Activated CD4-positive, alpha-beta T cell treated with anti-CD3 and anti-CD28 coated beads for 36 hours (primary cell): ENCODE data around the gene HRCT1. TPM values are rescaled to one million over a fixed set of nuclear protein-coding genes. Genes with fewer than 3 reads are reported as not detected.

Source experiments
- ATAC-seq: fragments of 200-7000 bp; cut with Tn5 transposase; one replicate; pipeline ENCODE4 v1.10.0; 2021; ENCODE audit warnings: mild to moderate bottlenecking, moderate library complexity
- CTCF ChIA-PET: fragments of 350-600 bp; sonication (Branson Sonifier 250); formaldehyde crosslinking; loops from one replicate; lab custom pipeline; 2021; ENCODE audit warnings: antibody characterized with exemption; lab: Charles Lee
- POLR2A ChIA-PET: fragments of 350-600 bp; sonication (Branson Sonifier 250); formaldehyde crosslinking; loops from one replicate; lab custom pipeline; 2021; ENCODE audit warnings: antibody characterized with exemption, inconsistent platforms; lab: Charles Lee
- DNase-seq: peaks from one replicate; pipeline ENCODE4 v3.0.0-alpha.2; 2020
- H3K27ac Mint-ChIP-seq: one replicate; pipeline ENCODE4 v1.8.0; 2021; ENCODE audit warnings: mixed read lengths
- H3K27me3 Mint-ChIP-seq: one replicate; pipeline ENCODE4 v1.8.0; 2021; ENCODE audit warnings: mixed read lengths
- H3K36me3 Mint-ChIP-seq: one replicate; pipeline ENCODE4 v1.8.0; 2021; ENCODE audit warnings: low read depth, mixed read lengths
- H3K4me1 Mint-ChIP-seq: one replicate; pipeline ENCODE4 v1.8.0; 2021; ENCODE audit warnings: mixed read lengths
- H3K4me3 Mint-ChIP-seq: one replicate; pipeline ENCODE4 v1.8.0; 2021; ENCODE audit warnings: mild to moderate bottlenecking, moderate library complexity, mixed read lengths
- H3K9me3 Mint-ChIP-seq: one replicate; pipeline ENCODE4 v1.8.0; 2021; ENCODE audit warnings: low read depth, mixed read lengths
- intact Hi-C, 2 experiments: fragments of 100-400 bp; cut with DNase I in 1 of 2; cut with micrococcal nuclease in 1 of 2; formaldehyde crosslinking; loops; one replicate each; pipeline versions ENCODE4 v1.14.2 to v1.15.1; 2022 to 2024; cut with DNase I, micrococcal nuclease
- total RNA-seq, 2 experiments: library from RNA; stranded (reverse); gene quantifications; one replicate each; pipeline ENCODE4 v1.2.3, GENCODE V29; 2021

HRCT1 gene
- total RNA-seq, 2 experiments from 2014 or later, result not detected

DNA sequence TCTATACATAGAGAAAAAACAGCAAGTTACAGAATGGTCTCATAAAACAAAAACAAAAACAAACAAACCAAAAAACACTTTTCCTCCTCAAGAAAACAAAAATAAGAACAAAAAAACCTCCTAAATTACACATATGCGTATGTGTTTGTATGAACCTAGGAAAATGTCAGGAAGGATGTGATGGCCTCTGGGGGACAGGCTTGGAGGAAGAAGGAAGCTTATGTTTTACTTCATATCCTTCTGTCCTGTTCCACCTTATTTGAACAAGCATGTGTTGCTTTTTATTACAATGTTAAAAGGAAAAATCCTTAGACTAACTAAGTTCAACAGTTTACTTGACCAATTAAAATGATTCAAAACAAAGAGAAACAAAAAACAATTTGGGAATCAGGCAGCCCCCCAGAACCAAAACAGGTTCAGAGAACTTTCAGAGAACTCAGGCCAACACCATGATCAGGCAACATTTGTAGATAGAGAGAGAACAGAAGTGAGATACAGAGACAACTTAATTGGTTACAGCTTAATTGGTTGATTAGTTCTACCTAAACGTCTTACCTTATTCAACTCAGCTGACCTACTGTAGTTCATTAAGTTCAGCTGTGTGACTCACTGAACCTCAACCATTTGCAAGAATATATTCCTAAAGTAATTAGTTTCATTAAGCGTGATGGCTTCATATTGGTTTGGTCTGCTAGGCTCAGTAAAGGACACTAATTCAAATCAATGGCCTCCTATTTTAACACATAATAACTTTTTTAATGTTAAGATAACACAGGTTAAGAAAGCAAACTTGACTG lies 13.4 kb downstream of the HRCT1 start:
- POLR2A ChIA-PET, result no interaction called here
- Mint-ChIP-seq H3K27me3 (no peaks in the 10 kb centered on the region), H3K36me3 (no peaks in the 10 kb centered on the region), H3K9me3 (no peaks in the 10 kb centered on the region), H3K4me1 (peaks cover 22% of the 10 kb centered on the region), H3K27ac (no peak overlapping the region), H3K4me3 (no peak overlapping the region)
- DNase-seq, result no peak
- CTCF ChIA-PET, result interaction anchor here (0.7 to 4.0 kb wide), 5 partner anchors 8 to 37 kb away, joined by 3 to 15 read pairs (median 5); no protein-coding TSS in a partner anchor
- intact Hi-C loops, result no loop called here
- ATAC-seq, result no peak

DNA sequence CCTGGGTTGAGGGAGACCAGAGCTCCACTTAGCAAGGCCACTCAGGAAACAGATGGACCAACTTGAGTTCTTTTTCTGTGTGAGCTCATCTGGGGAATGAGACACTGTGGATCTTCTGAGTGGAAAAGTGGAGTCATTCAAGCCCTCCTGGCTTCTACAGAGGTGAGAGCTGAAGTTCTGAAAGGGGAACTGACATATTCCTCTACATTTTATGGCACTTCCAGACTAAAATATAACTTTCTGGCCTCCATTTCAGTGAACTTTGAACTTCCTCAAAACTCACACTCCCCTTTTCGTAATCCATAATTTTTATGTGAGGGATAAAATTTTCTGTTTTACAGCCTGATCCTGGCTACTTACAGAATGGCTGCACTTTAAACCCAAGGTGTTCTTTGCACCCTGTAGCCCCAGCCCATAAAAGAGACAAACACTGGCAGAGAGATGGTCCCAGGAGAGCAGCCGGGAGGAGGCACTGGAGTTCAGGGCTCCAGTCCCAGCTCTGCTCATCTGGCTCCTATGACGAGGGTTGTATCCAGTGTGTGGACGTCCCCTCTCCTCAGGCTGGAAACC lies 14.1 kb downstream of the HRCT1 start:
- DNase-seq, result no peak
- H3K9me3 Mint-ChIP-seq, result no peaks in the 10 kb centered on the region
- peaks cover 27% of the 10 kb centered on the region for H3K4me1 Mint-ChIP-seq
- no peaks in the 10 kb centered on the region for H3K36me3 Mint-ChIP-seq
- POLR2A ChIA-PET, result interaction anchor here (0.6 kb wide), 1 partner anchor 198 kb away, joined by 6 read pairs; no protein-coding TSS in a partner anchor
- intact Hi-C loops, result no loop called here
- H3K4me3 Mint-ChIP-seq, result no peak overlapping the region
- no peaks in the 10 kb centered on the region for H3K27me3 Mint-ChIP-seq
- ATAC-seq, result no peak
- no peak overlapping the region for H3K27ac Mint-ChIP-seq
- CTCF ChIA-PET, result interaction anchor here (0.7 to 4.0 kb wide), 7 partner anchors 9 to 130 kb away, joined by 3 to 15 read pairs (median 3); no protein-coding TSS in a partner anchor

DNA sequence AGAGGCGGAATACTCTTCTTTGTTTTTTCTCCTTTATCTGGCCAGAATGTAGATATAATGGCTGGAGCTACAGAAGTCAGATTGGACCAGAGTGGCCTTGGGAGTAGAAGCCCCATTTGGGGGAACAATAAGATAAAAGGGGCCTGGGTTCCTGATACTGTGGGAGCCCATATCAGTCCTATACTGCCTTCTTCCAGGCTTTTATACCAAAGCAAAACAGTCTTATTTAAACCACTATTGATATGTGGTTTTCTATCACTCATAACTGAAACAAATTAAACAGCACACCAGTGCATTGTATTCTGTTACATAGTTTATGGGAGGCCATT lies 17.6 kb downstream of the HRCT1 start:
- CTCF ChIA-PET, result interaction anchor here (1.2 to 1.3 kb wide), 3 partner anchors 12 to 100 kb away, joined by 3 to 4 read pairs (median 3); no protein-coding TSS in a partner anchor
- intact Hi-C loops, result no loop called here
- POLR2A ChIA-PET, result no interaction called here
- Mint-ChIP-seq H3K4me3 (no peak overlapping the region), H3K27ac (no peak overlapping the region), H3K4me1 (peaks cover 25% of the 10 kb centered on the region), H3K27me3 (no peaks in the 10 kb centered on the region), H3K9me3 (no peaks in the 10 kb centered on the region), H3K36me3 (no peaks in the 10 kb centered on the region)
- DNase-seq (no peak), ATAC-seq (no peak)

DNA sequence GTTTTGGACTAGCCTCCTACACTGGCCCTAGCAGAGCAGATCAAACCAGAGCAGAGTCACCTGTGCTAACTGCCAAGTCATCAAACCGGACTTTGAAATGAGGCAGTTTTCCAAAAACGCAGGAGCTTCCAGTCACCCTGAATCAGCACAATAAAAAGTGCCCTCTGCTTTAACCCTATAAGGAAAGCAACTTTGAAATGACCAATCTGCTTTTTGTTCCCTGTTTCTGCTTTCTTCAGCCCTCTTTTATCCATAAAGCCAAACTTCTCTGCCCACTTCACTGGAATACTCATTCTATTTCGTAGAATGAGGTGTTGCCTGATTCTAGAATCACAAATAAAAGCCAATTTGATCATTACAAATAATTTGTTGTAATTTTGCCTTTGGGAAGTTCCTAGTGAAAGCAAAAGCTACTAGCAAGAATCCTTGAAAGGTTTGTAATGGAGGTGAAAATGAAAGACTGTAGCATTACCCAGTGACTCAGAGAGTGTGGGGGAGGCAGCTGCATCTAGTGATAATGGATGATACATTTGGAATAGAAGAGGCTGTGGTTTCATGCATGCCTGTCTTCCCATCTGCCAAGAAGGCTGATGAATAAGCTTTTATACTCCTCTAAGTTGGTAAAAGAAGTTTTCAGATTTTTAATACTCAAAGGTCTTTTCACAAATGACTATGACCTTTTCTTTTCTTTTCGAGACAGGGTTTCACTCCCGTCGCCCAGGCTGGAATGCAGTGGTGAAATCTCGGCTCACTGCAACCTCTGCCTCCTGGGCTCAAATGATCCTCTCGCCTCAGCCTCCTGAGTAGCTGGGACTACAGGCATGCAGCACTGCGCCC lies 18.1 kb downstream of the HRCT1 start:
- intact Hi-C loops, result loop anchor here (1.0 to 2.0 kb wide), 3 partner anchors 8 to 76 kb away; no protein-coding TSS in a partner anchor
- Mint-ChIP-seq H3K27ac (peak overlapping the region; percentile 53), H3K36me3 (no peaks in the 10 kb centered on the region), H3K4me1 (peaks cover 25% of the 10 kb centered on the region), H3K4me3 (no peak overlapping the region), H3K27me3 (no peaks in the 10 kb centered on the region), H3K9me3 (no peaks in the 10 kb centered on the region)
- peak; percentile 72 for DNase-seq
- CTCF ChIA-PET, result interaction anchor here (0.6 to 3.0 kb wide), 9 partner anchors 11 to 112 kb away, joined by 3 to 14 read pairs (median 3); partner anchors contain the start of gene SPAG8
- ATAC-seq, result peak; percentile 97
- POLR2A ChIA-PET, result interaction anchor here (0.7 kb wide), 2 partner anchors 12 to 243 kb away, joined by 3 to 4 read pairs; no protein-coding TSS in a partner anchor

DNA sequence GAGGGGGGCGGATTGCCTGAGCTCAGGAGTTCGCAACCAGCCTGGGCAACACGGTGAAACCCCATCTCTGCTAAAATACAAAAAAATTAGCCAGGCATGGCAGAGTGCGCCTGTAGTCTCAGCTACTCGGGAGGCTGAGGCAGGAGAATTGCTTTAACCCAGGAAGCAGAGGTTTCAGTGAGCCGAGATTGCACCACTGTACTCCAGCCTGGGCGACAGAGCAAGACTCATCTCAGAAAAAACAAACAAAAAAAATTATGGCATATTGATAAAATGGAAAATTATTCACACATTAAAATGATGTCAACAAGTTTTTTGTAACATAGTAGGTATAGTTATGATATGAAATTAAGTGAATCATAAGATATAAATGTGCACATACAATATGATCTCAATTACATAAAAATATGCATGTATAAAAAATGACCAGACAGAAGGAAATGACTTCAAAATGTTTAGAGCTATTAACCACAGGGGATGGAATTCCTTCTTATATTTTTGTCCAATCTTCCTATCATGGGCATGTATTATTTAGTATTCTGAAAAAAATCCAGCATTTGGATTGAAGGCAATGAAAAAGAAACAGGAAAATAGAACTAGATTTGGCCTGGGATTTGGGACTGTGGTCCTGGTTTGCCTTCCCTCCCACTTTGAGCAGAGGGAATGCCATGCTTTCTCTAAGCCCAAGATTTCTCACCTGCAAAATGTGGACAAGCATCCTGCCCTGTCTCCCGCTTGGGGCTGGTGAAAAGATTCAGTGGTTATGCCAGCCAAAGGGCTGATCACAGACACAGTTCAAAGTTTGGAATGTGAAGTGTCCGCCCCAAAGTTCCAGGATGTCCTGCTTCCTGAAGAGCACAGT lies 22.8 kb downstream of the HRCT1 start:
- ATAC-seq, result no peak
- no peak for DNase-seq
- ChIA-PET POLR2A (no interaction called here), CTCF (interaction anchor here (0.6 to 1.5 kb wide), 5 partner anchors 11 to 104 kb away, joined by 3 to 5 read pairs (median 3); no protein-coding TSS in a partner anchor)
- Mint-ChIP-seq H3K27me3 (no peaks in the 10 kb centered on the region), H3K27ac (no peak overlapping the region), H3K36me3 (no peaks in the 10 kb centered on the region), H3K4me1 (peaks cover 24% of the 10 kb centered on the region), H3K4me3 (no peak overlapping the region), H3K9me3 (no peaks in the 10 kb centered on the region)
- intact Hi-C loops, result no loop called here

DNA sequence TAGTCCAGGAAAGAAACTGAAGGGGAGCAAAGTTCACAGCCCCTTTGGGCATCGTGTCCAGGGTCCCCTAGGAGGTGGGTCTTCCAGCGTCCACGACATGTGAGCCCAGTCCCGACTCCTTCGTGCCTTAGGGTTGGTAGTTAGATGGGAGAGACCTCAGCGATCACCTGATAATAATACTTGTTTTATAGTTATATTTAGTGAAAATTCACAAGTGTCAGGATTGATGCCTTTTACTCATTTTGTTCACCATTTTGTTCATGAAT lies 23.4 kb downstream of the HRCT1 start:
- no peak overlapping the region for H3K4me3 Mint-ChIP-seq
- CTCF ChIA-PET, result interaction anchor here (0.6 to 1.0 kb wide), 3 partner anchors 9 to 27 kb away, joined by 3 read pairs; no protein-coding TSS in a partner anchor
- DNase-seq, result no peak
- no peak overlapping the region for H3K27ac Mint-ChIP-seq
- no peak for ATAC-seq
- intact Hi-C loops, result no loop called here
- H3K36me3 Mint-ChIP-seq, result no peaks in the 10 kb centered on the region
- H3K9me3 Mint-ChIP-seq, result no peaks in the 10 kb centered on the region
- POLR2A ChIA-PET, result no interaction called here
- H3K4me1 Mint-ChIP-seq, result peaks cover 20% of the 10 kb centered on the region
- no peaks in the 10 kb centered on the region for H3K27me3 Mint-ChIP-seq

DNA sequence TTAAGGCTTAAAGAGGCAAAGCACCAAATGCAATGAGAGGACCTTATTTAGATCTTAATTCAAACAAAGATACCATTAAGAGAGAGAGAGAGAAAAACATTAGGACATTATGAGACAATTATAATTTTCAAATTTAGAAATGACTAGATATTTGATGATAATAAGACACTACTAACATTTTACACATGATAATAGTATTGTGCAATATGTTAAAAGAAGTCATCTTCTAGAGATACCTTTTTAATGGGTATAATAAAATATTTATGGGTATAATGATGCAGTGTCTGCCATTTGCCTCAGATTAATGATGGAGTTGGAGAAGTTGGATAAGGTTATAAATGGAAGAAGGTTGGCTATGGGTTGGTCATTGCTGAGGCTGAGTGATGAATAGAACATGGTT lies 24.5 kb downstream of the HRCT1 start:
- intact Hi-C loops, result no loop called here
- no peak overlapping the region for H3K27ac Mint-ChIP-seq
- peaks cover 15% of the 10 kb centered on the region for H3K4me1 Mint-ChIP-seq
- no peaks in the 10 kb centered on the region for H3K27me3 Mint-ChIP-seq
- ChIA-PET POLR2A (interaction anchor here (0.6 kb wide), 1 partner anchor 283 kb away, joined by 4 read pairs; no protein-coding TSS in a partner anchor), CTCF (interaction anchor here (1.5 kb wide), 1 partner anchor 10 kb away, joined by 3 read pairs; no protein-coding TSS in a partner anchor)
- no peaks in the 10 kb centered on the region for H3K9me3 Mint-ChIP-seq
- no peaks in the 10 kb centered on the region for H3K36me3 Mint-ChIP-seq
- no peak for ATAC-seq
- H3K4me3 Mint-ChIP-seq, result no peak overlapping the region
- no peak for DNase-seq

DNA sequence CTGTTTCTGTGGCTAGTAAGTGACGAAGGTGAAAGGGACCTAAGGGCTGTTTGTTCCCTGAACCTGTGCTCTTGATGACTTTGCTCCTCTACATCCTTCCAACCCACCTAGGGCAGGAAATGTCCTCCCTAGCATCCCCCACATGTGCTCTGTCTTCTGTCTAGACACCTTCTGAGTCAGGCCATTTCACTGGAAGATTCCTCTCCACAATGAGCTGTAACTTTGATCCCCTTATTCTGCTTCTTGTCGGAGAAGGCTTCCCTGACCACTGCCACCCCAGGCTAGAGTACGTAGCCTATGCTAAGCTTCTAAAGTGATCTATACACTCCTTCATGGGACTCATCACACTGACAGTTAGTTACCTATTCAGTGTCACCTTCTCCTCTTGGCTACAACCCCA lies 25.0 kb downstream of the HRCT1 start:
- H3K4me3 Mint-ChIP-seq, result no peak overlapping the region
- no peak for ATAC-seq

DNA sequence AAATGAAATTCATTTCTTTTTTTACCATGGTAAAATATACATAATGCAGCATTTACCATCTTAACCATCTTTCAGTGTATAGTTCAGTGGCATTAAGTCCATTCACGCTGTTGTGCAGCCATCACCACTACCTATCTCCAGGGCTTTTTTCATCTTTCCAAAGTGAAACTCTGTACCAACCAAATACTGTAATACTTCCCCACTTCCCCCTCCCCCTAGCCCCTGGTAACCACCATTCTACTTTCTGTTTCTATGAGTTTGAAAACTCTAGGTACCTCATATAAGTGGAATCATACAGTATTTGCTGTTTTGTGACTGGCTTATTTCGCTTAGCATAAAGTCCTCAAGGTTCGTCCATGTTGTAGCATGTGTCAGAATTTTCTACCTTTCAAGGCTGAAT lies 26.7 kb downstream of the HRCT1 start:
- Mint-ChIP-seq H3K9me3 (peaks cover 7% of the 10 kb centered on the region), H3K36me3 (peaks cover 5% of the 10 kb centered on the region), H3K27ac (no peak overlapping the region), H3K4me3 (no peak overlapping the region), H3K4me1 (peaks cover 23% of the 10 kb centered on the region), H3K27me3 (no peaks in the 10 kb centered on the region)
- intact Hi-C loops, result loop anchor here (1.0 kb wide), 2 partner anchors 8 to 29 kb away; no protein-coding TSS in a partner anchor
- peak; percentile 41 for DNase-seq
- ChIA-PET POLR2A (no interaction called here), CTCF (interaction anchor here (1.9 to 3.3 kb wide), 2 partner anchors 12 to 30 kb away, joined by 6 to 9 read pairs; no protein-coding TSS in a partner anchor)
- peak; percentile 72 for ATAC-seq

More for the DNA sequence above, 25.0 kb downstream of the HRCT1 start:
- ChIA-PET CTCF (interaction anchor here (0.5 to 1.5 kb wide), 4 partner anchors 10 to 80 kb away, joined by 3 read pairs; no protein-coding TSS in a partner anchor), POLR2A (interaction anchor here (0.6 kb wide), 1 partner anchor 283 kb away, joined by 4 read pairs; no protein-coding TSS in a partner anchor)
- H3K4me1 Mint-ChIP-seq, result peaks cover 15% of the 10 kb centered on the region
- H3K9me3 Mint-ChIP-seq, result no peaks in the 10 kb centered on the region
- H3K27me3 Mint-ChIP-seq, result no peaks in the 10 kb centered on the region
- no peaks in the 10 kb centered on the region for H3K36me3 Mint-ChIP-seq
- intact Hi-C loops, result no loop called here
- DNase-seq, result no peak
- no peak overlapping the region for H3K27ac Mint-ChIP-seq

DNA sequence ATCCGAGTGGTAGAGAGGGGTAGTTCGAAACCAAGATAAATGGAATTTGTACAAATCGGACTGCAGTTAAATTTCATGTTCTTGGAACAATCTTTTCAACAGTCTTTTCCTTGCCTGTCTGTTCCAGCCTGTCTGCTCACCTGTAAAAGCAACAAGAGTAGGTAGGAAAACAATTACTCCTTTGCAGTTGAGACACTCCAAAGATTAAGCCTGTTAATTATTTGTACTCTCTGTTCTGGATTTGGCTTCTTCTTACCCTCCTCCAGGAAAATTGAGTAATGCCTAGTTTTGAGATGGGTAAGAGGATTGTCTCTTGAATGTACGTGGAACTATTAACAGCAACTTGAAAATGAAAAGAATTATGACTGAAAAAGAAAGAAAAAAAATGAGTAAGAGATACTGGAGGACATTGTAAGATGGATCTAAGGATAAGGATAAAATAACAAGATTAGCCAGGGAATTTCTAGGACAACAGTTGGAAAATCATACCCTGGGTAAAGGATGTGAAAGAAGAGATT lies 27.6 kb downstream of the HRCT1 start:
- no peak for DNase-seq
- H3K4me1 Mint-ChIP-seq, result peaks cover 32% of the 10 kb centered on the region
- intact Hi-C loops, result loop anchor here in 1 of 2 experiments (1.0 kb wide), 1 partner anchor 30 kb away; no protein-coding TSS in a partner anchor
- ChIA-PET CTCF (interaction anchor here (0.9 to 3.3 kb wide), 3 partner anchors 10 to 30 kb away, joined by 4 to 9 read pairs (median 6); no protein-coding TSS in a partner anchor), POLR2A (no interaction called here)
- H3K36me3 Mint-ChIP-seq, result peaks cover 5% of the 10 kb centered on the region
- no peak overlapping the region for H3K4me3 Mint-ChIP-seq
- peaks cover 7% of the 10 kb centered on the region for H3K9me3 Mint-ChIP-seq
- ATAC-seq, result peak; percentile 59
- H3K27ac Mint-ChIP-seq, result peak overlapping the region; percentile 20
- H3K27me3 Mint-ChIP-seq, result no peaks in the 10 kb centered on the region
